ENCODE measurements around the gene UBR4.

DNA sequence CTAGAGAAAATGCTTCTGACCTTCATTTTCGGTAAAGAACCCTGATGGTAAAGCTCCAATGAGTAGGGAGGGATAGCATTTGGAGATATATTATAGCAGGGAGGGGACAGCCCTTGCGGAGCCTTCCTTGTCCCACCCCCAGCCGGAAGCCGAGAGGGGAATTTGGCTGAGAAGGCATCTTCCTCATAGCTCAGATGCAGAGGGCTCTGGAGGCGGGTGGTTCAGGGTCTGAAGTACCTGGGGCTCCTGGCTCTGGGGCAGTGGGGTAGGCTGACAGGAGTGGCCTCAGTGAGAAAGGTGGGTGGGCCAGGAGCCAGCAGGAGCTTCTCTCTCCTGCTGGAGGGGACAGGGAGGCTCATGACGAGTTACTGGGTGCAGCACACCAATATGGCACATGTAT lies 165.6 kb downstream of the UBR4 start:
- no peak for TF ChIP-seq POLR2A (IDR thresholded peaks at IDR 0.05; ENCODE audit: low read length)
- TF ChIP-seq GATA1 (IDR thresholded peaks at IDR 0.05; ENCODE audit: low read depth, low read length) = no peak
